Measurements from ENCODE around the gene PSME3IP1.

The PSME3IP1 gene

GRCh38 chr16:57155702-57156350 is 30.0 kb downstream of the PSME3IP1 start:
- Histone ChIP-seq H3K36me3 (ENCODE audit: control insufficient read depth, low read length) (peaks cover 68% of the 10 kb centered on the region), H3F3A (ENCODE audit: control insufficient read depth, insufficient read depth) (no peaks in the 10 kb centered on the region), H3K9me2 (replicated peaks; ENCODE audit: control insufficient read depth, low read length) (no peaks in the 10 kb centered on the region)

GRCh38 chr16:57153841-57154240 is 32.0 kb downstream of the PSME3IP1 start:
- H3K4me1 ChIP-seq (ENCODE audit: control insufficient read depth, low read length), result no peaks in the 10 kb centered on the region
- H3K9me2 ChIP-seq (replicated peaks; ENCODE audit: control insufficient read depth, low read length), result no peaks in the 10 kb centered on the region
- TF ChIP-seq CTCF (IDR thresholded peaks at IDR 0.05; ENCODE audit: low read depth, low read length, poor library complexity, severe bottlenecking) (no peak), EZH2phosphoT487 (IDR thresholded peaks at IDR 0.05; ENCODE audit: borderline replicate concordance, low read length) (no peak)
- H3K27me3 ChIP-seq (ENCODE audit: control insufficient read depth, low read length), result no peaks in the 10 kb centered on the region
- peaks cover 55% of the 10 kb centered on the region for H3K36me3 ChIP-seq (ENCODE audit: control insufficient read depth, low read length)
- H3F3A ChIP-seq (ENCODE audit: control insufficient read depth, insufficient read depth), result no peaks in the 10 kb centered on the region
- H3K4me2 ChIP-seq (ENCODE audit: low read length), result no peak overlapping the region
- H3K9me3 ChIP-seq (ENCODE audit: control insufficient read depth, insufficient read depth, low read length), result no peaks in the 10 kb centered on the region
- H3K27ac ChIP-seq (ENCODE audit: low read depth, low read length), result no peak overlapping the region
- no peaks in the 10 kb centered on the region for H3K79me2 ChIP-seq (ENCODE audit: control insufficient read depth, low read length)
- no peak overlapping the region for H3K4me3 ChIP-seq (ENCODE audit: low read length)
- H4K20me1 ChIP-seq (ENCODE audit: control insufficient read depth, insufficient read depth, low read depth, low read length), result no peaks in the 10 kb centered on the region

More at GRCh38 chr16:57155702-57156350, 30.0 kb downstream of the PSME3IP1 start:
- no peak for TF ChIP-seq EZH2phosphoT487 (IDR thresholded peaks at IDR 0.05; ENCODE audit: borderline replicate concordance, low read length)
- no peak for TF ChIP-seq CTCF (IDR thresholded peaks at IDR 0.05; ENCODE audit: low read depth, low read length, poor library complexity, severe bottlenecking)
- no peaks in the 10 kb centered on the region for H3K9me3 ChIP-seq (ENCODE audit: control insufficient read depth, insufficient read depth, low read length)
- no peak overlapping the region for H3K27ac ChIP-seq (ENCODE audit: low read depth, low read length)
- H4K20me1 ChIP-seq (ENCODE audit: control insufficient read depth, insufficient read depth, low read depth, low read length), result no peaks in the 10 kb centered on the region
- H3K4me2 ChIP-seq (ENCODE audit: low read length), result no peak overlapping the region
- no peak overlapping the region for H3K4me3 ChIP-seq (ENCODE audit: low read length)
- no peaks in the 10 kb centered on the region for H3K27me3 ChIP-seq (ENCODE audit: control insufficient read depth, low read length)
- no peaks in the 10 kb centered on the region for H3K79me2 ChIP-seq (ENCODE audit: control insufficient read depth, low read length)
- no peaks in the 10 kb centered on the region for H3K4me1 ChIP-seq (ENCODE audit: control insufficient read depth, low read length)

GRCh38 chr16:57152096-57153093 is 33.4 kb downstream of the PSME3IP1 start:
- H3K9me2 ChIP-seq (replicated peaks; ENCODE audit: control insufficient read depth, low read length), result no peaks in the 10 kb centered on the region
- no peak overlapping the region for H3K27ac ChIP-seq (ENCODE audit: low read depth, low read length)
- H3K79me2 ChIP-seq (ENCODE audit: control insufficient read depth, low read length), result no peaks in the 10 kb centered on the region
- peaks cover 3% of the 10 kb centered on the region; the same call in 1 of the 2 replicates for H3F3A ChIP-seq (ENCODE audit: control insufficient read depth, insufficient read depth)
- H4K20me1 ChIP-seq (ENCODE audit: control insufficient read depth, insufficient read depth, low read depth, low read length), result no peaks in the 10 kb centered on the region
- no peak overlapping the region for H3K4me3 ChIP-seq (ENCODE audit: low read length)
- H3K4me1 ChIP-seq (ENCODE audit: control insufficient read depth, low read length), result peaks cover 11% of the 10 kb centered on the region
- no peak overlapping the region for H3K4me2 ChIP-seq (ENCODE audit: low read length)
- no peaks in the 10 kb centered on the region for H3K9me3 ChIP-seq (ENCODE audit: control insufficient read depth, insufficient read depth, low read length)
- peaks cover 42% of the 10 kb centered on the region for H3K36me3 ChIP-seq (ENCODE audit: control insufficient read depth, low read length)
- no peaks in the 10 kb centered on the region for H3K27me3 ChIP-seq (ENCODE audit: control insufficient read depth, low read length)
- TF ChIP-seq EZH2phosphoT487 (IDR thresholded peaks at IDR 0.05; ENCODE audit: borderline replicate concordance, low read length) (no peak), CTCF (IDR thresholded peaks at IDR 0.05; ENCODE audit: low read depth, low read length, poor library complexity, severe bottlenecking) (no peak)

Measured in DOHH2 (cell line).